ENCODE measurements around the gene MIA2. TPM values are rescaled to one million over a fixed set of nuclear protein-coding genes. Genes with fewer than 3 reads are reported as not detected.
A peak's percentile ranks its signal among the peaks of the same experiment; 100 is the strongest.

The MIA2 gene
- total and polyA plus RNA-seq, 4 donors, result 39.2 to 106 (median 56.4) TPM

GRCh38 chr14:39367387-39367751, 133.7 kb downstream of the MIA2 start:
- H3K36me3 ChIP-seq (ENCODE audit: control insufficient read depth in 4 of 4, insufficient read depth in 3 of 4, low read depth in 1 of 4, low read length in 3 of 4), result peaks cover 0 to 6% (median 4%) of the 10 kb centered on the region in 4 donors
- H3K27ac ChIP-seq (ENCODE audit: low read depth in 1 of 2, low read length in 2 of 2), result no peak overlapping the region
- 87% methylated on average over 2 of the region's 2 CpGs for WGBS
- H3K9me3 ChIP-seq (ENCODE audit: control insufficient read depth in 4 of 4, low read length in 3 of 4), result no peaks in the 10 kb centered on the region
- no peak for DNase-seq (ENCODE audit: low spot score)
- TF ChIP-seq RXRA (IDR thresholded peaks at IDR 0.05) (no peak), SP1 (IDR thresholded peaks at IDR 0.05) (no peak), RAD21 (IDR thresholded peaks at IDR 0.05) (no peak), HNF4G (IDR thresholded peaks at IDR 0.05) (no peak), FOXA2 (IDR thresholded peaks at IDR 0.05) (no peak), NR2F2 (IDR thresholded peaks at IDR 0.05) (no peak)
- TF ChIP-seq, protein P1, sequence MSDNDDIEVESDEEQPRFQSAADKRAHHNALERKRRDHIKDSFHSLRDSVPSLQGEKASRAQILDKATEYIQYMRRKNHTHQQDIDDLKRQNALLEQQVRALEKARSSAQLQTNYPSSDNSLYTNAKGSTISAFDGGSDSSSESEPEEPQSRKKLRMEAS (IDR thresholded peaks at IDR 0.05), result no peak
- TF ChIP-seq, protein P2, sequence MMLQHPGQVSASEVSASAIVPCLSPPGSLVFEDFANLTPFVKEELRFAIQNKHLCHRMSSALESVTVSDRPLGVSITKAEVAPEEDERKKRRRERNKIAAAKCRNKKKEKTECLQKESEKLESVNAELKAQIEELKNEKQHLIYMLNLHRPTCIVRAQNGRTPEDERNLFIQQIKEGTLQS (IDR thresholded peaks at IDR 0.05), result no peak
- H3K27me3 ChIP-seq (ENCODE audit: control insufficient read depth in 4 of 4, insufficient read depth in 4 of 4, low read length in 3 of 4), result no peaks in the 10 kb centered on the region
- no peak overlapping the region for H3K9ac ChIP-seq (ENCODE audit: low read depth in 1 of 2, low read length in 2 of 2)
- H3K4me3 ChIP-seq (ENCODE audit: low read depth in 1 of 3, low read length in 3 of 3), result no peak overlapping the region
- H3K4me1 ChIP-seq (ENCODE audit: control insufficient read depth in 4 of 4, insufficient read depth in 4 of 4, low read length in 3 of 4), result peaks cover 0 to 2% (median 0%) of the 10 kb centered on the region in 4 donors

- no peak for DNase-seq (ENCODE audit: low spot score)
- no peak overlapping the region for H3K27ac ChIP-seq (ENCODE audit: low read depth in 1 of 2, low read length in 2 of 2)
- H3K36me3 ChIP-seq (ENCODE audit: control insufficient read depth in 4 of 4, insufficient read depth in 3 of 4, low read depth in 1 of 4, low read length in 3 of 4), result peaks cover 0 to 6% (median 4%) of the 10 kb centered on the region in 4 donors
- H3K27me3 ChIP-seq (ENCODE audit: control insufficient read depth in 4 of 4, insufficient read depth in 4 of 4, low read length in 3 of 4), result no peaks in the 10 kb centered on the region
- no peaks in the 10 kb centered on the region for H3K9me3 ChIP-seq (ENCODE audit: control insufficient read depth in 4 of 4, low read length in 3 of 4)
- no peak overlapping the region for H3K9ac ChIP-seq (ENCODE audit: low read depth in 1 of 2, low read length in 2 of 2)
- WGBS, result 54% methylated on average over 4 of the region's 4 CpGs
- peaks cover 0 to 2% (median 0%) of the 10 kb centered on the region in 4 donors for H3K4me1 ChIP-seq (ENCODE audit: control insufficient read depth in 4 of 4, insufficient read depth in 4 of 4, low read length in 3 of 4)
- TF ChIP-seq CTCF (IDR thresholded peaks at IDR 0.05; ENCODE audit: low read depth, low read length, missing input control) (peak; percentile 37), FOXA2 (IDR thresholded peaks at IDR 0.05) (no peak), RAD21 (IDR thresholded peaks at IDR 0.05) (peak; percentile 71 to 77)
- H3K4me3 ChIP-seq (ENCODE audit: low read depth in 1 of 3, low read length in 3 of 3), result no peak overlapping the region
Observed at GRCh38 chr14:39368261-39368959, 134.7 kb downstream of the MIA2 start.

DNA sequence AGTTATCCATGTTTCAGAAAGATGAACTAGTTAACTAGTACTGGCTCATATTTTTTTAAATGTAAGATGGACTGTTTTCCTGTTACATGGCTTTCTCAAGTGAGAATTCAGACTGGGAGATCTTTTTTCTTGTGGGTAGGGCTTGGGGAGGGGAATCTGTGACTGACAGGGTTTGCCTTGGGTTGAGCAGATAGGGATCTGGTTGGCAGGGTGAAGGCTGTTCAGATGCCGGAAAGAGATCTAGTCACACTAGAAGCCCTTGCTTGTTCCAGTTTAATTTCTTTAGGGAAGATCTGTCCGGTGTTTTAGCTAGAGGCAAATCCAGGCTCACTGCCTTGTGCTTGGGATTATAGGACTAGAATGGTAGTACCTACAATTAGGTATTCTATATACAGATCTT, 135.3 kb downstream of the MIA2 start:
- over 99% methylated on average over 2 of the region's 2 CpGs for WGBS
- DNase-seq (ENCODE audit: low spot score), result no peak
- H3K36me3 ChIP-seq (ENCODE audit: control insufficient read depth in 4 of 4, insufficient read depth in 3 of 4, low read depth in 1 of 4, low read length in 3 of 4), result peaks cover 0 to 6% (median 4%) of the 10 kb centered on the region in 4 donors
- no peaks in the 10 kb centered on the region for H3K27me3 ChIP-seq (ENCODE audit: control insufficient read depth in 4 of 4, insufficient read depth in 4 of 4, low read length in 3 of 4)
- H3K4me1 ChIP-seq (ENCODE audit: control insufficient read depth in 4 of 4, insufficient read depth in 4 of 4, low read length in 3 of 4), result peaks cover 0 to 2% (median 0%) of the 10 kb centered on the region in 4 donors
- no peak overlapping the region for H3K27ac ChIP-seq (ENCODE audit: low read depth in 1 of 2, low read length in 2 of 2)
- no peak overlapping the region for H3K4me3 ChIP-seq (ENCODE audit: low read depth in 1 of 3, low read length in 3 of 3)
- no peak for TF ChIP-seq HNF4G (IDR thresholded peaks at IDR 0.05)
- no peak for TF ChIP-seq RXRA (IDR thresholded peaks at IDR 0.05)
- TF ChIP-seq ZBTB33 (IDR thresholded peaks at IDR 0.05), result no peak
- TF ChIP-seq YY1 (IDR thresholded peaks at IDR 0.05), result no peak
- TF ChIP-seq FOXA2 (IDR thresholded peaks at IDR 0.05), result no peak
- TF ChIP-seq, protein P1 (IDR thresholded peaks at IDR 0.05), result no peak
- TF ChIP-seq NR2F2 (IDR thresholded peaks at IDR 0.05), result no peak
- no peak for TF ChIP-seq RAD21 (IDR thresholded peaks at IDR 0.05)
- TF ChIP-seq GABPA (IDR thresholded peaks at IDR 0.05 in 1 of 2, conservative IDR thresholded peaks at IDR 0.05 in 1 of 2), result no peak
- TF ChIP-seq, protein P2 (IDR thresholded peaks at IDR 0.05), result no peak
- no peak for TF ChIP-seq EGR1 (IDR thresholded peaks at IDR 0.05; ENCODE audit: low read depth in 2 of 2)
- TF ChIP-seq REST (IDR thresholded peaks at IDR 0.05), result no peak
- TF ChIP-seq TAF1 (conservative IDR thresholded peaks at IDR 0.05), result no peak
- no peak for TF ChIP-seq HNF4A (conservative IDR thresholded peaks at IDR 0.05)
- no peak overlapping the region for H3K9ac ChIP-seq (ENCODE audit: low read depth in 1 of 2, low read length in 2 of 2)
- no peaks in the 10 kb centered on the region for H3K9me3 ChIP-seq (ENCODE audit: control insufficient read depth in 4 of 4, low read length in 3 of 4)

Data from liver (tissue), 9 donors.